ENCODE results near the gene WDR70. TPM values are rescaled to one million over a fixed set of nuclear protein-coding genes. Genes with fewer than 3 reads are reported as not detected.
"Not testable (repeated sequence)": the region's sequence is repeated elsewhere in the genome, so short reads cannot be mapped to it uniquely, and the experiment has no call there.

The WDR70 gene
- total RNA-seq, 3 donors from 2014 or later (not counting 1 experiment from before 2014, with no cell fraction given), result 36.3 to 47.0 (median 41.3) TPM

DNA sequence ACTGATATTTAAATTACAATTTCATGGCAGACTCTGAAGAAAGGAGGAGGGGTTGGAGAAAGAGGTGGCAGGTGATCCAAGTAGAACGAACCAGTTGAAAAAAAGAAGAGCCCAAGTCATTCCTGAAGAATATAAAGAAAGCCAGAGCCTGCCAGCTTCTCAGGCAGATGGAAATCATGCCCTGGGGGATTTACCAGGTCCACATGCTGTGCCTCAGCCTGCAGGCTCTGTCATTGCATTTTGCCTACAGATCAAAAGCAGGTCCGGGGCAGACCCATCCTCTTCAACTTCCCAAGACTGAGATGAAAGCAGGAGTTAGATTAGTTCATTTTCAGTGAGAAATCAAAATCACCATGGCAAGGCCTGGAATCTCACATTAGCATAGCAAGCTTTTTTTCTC lies 412.2 kb downstream of the WDR70 start:
- Mint-ChIP-seq H3K4me1 (no peaks in the 10 kb centered on the region), H3K27ac (no peak overlapping the region), H3K9me3 (peaks cover 5 to 8% of the 10 kb centered on the region in 2 donors), H3K4me3 (no peak overlapping the region), H3K27me3 (ENCODE audit: low read depth in 2 of 2) (peaks cover 7 to 19% of the 10 kb centered on the region in 2 donors), H3K36me3 (peaks cover 13% of the 10 kb centered on the region)
- TF ChIP-seq, protein P1, sequence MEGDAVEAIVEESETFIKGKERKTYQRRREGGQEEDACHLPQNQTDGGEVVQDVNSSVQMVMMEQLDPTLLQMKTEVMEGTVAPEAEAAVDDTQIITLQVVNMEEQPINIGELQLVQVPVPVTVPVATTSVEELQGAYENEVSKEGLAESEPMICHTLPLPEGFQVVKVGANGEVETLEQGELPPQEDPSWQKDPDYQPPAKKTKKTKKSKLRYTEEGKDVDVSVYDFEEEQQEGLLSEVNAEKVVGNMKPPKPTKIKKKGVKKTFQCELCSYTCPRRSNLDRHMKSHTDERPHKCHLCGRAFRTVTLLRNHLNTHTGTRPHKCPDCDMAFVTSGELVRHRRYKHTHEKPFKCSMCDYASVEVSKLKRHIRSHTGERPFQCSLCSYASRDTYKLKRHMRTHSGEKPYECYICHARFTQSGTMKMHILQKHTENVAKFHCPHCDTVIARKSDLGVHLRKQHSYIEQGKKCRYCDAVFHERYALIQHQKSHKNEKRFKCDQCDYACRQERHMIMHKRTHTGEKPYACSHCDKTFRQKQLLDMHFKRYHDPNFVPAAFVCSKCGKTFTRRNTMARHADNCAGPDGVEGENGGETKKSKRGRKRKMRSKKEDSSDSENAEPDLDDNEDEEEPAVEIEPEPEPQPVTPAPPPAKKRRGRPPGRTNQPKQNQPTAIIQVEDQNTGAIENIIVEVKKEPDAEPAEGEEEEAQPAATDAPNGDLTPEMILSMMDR (IDR thresholded peaks at IDR 0.05), result no peak
- H3K9me3 ChIP-seq (ENCODE audit: control insufficient read depth, insufficient read depth, low read length), result no peaks in the 10 kb centered on the region
- intact Hi-C loops (cut with micrococcal nuclease), result no loop called here
- WGBS (ENCODE audit: insufficient coverage), result 75% methylated on average over 2 of the region's 2 CpGs
- ATAC-seq, result no peak
- no peaks in the 10 kb centered on the region for H3K36me3 ChIP-seq (ENCODE audit: control insufficient read depth, insufficient read depth, low read length)
- H3K27me3 ChIP-seq (ENCODE audit: control insufficient read depth, insufficient read depth, low read length), result no peaks in the 10 kb centered on the region
- DNase-seq, result no peak
- H3K27ac ChIP-seq (ENCODE audit: low read length), result no peak overlapping the region
- no peak overlapping the region for H3K4me3 ChIP-seq (ENCODE audit: low read length)
- H3K4me1 ChIP-seq (ENCODE audit: control insufficient read depth, insufficient read depth, low read length), result no peaks in the 10 kb centered on the region

DNA sequence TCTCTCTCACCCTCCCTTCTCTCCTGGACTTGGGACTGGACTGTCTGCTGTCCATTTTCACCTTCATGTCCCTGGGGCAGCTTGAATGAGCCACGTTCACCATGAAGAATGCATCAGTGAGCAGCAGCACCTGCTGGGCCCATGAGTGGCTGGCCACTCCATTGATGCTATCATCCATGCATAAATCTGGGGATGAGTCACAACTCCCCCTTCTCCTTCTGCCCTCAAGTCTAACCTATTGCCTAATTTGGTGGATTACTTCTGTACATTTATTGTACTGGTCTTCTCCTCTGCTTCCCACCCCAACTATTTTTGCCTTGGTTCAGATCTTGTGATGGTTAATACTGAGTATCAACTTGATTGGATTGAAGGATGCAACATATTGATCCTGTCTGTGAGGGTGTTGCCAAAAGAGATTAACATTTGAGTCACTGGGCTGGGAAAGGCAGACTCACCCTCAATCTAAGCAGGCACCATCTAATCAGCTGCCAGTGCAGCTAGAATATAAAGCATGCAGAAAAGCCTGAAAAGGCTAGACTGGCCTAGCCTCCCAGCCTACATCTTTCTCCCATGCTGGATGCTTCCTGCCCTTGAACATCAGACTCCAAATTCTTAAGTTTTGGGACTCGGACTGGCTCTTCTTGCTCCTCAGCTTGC lies 414.0 kb downstream of the WDR70 start:
- DNase-seq (no peak), ATAC-seq (no peak)
- Histone ChIP-seq H3K9me3 (ENCODE audit: control insufficient read depth, insufficient read depth, low read length) (no peaks in the 10 kb centered on the region), H3K4me1 (ENCODE audit: control insufficient read depth, insufficient read depth, low read length) (no peaks in the 10 kb centered on the region), H3K27ac (ENCODE audit: low read length) (no peak overlapping the region), H3K36me3 (ENCODE audit: control insufficient read depth, insufficient read depth, low read length) (no peaks in the 10 kb centered on the region), H3K4me3 (ENCODE audit: low read length) (no peak overlapping the region), H3K27me3 (ENCODE audit: control insufficient read depth, insufficient read depth, low read length) (no peaks in the 10 kb centered on the region)
- TF ChIP-seq, protein P1 (IDR thresholded peaks at IDR 0.05), result no peak
- Mint-ChIP-seq H3K27ac (no peak overlapping the region), H3K4me3 (no peak overlapping the region), H3K27me3 (ENCODE audit: low read depth in 2 of 2) (peaks cover 7 to 19% of the 10 kb centered on the region in 2 donors), H3K4me1 (no peaks in the 10 kb centered on the region), H3K36me3 (peaks cover 13% of the 10 kb centered on the region), H3K9me3 (peaks cover 5 to 11% of the 10 kb centered on the region in 2 donors)
- intact Hi-C loops (cut with micrococcal nuclease), result no loop called here
- WGBS (ENCODE audit: insufficient coverage), result 75% methylated on average over 1 of the region's 2 CpGs

DNA sequence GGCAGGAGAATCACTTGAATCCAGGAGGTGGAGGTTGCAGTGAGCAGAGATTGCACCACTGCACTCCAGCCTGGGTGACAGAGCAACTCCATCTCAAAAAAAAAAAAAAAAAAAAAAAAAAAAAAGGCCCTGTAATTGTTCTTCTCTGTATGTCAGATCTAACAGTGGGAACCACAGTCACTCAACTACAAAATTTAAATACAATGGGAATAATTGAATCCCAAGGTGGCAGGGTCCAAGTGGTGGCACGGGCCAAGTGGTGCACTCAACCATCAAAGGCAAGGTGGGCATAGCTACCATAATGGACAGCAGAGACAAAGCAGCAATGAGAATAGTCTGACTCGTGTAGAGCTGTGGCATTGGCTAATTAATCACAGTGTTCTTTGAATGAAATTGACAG lies 416.2 kb downstream of the WDR70 start:
- H3K27ac Mint-ChIP-seq; H3K27me3 ChIP-seq (ENCODE audit: control insufficient read depth, insufficient read depth, low read length); H3K4me1 ChIP-seq (ENCODE audit: control insufficient read depth, insufficient read depth, low read length); H3K9me3 ChIP-seq (ENCODE audit: control insufficient read depth, insufficient read depth, low read length); H3K4me3 ChIP-seq (ENCODE audit: low read length); DNase-seq; H3K36me3 ChIP-seq (ENCODE audit: control insufficient read depth, insufficient read depth, low read length); ATAC-seq; H3K4me3 Mint-ChIP-seq; H3K27ac ChIP-seq (ENCODE audit: low read length); intact Hi-C loops (cut with micrococcal nuclease); H3K4me1 Mint-ChIP-seq: not testable (repeated sequence)
- Mint-ChIP-seq H3K36me3 (peaks cover 13% of the 10 kb centered on the region), H3K9me3 (peaks cover 5 to 12% of the 10 kb centered on the region in 2 donors), H3K27me3 (ENCODE audit: low read depth in 2 of 2) (peaks cover 6 to 19% of the 10 kb centered on the region in 2 donors)
- 75% methylated on average over 2 of the region's 2 CpGs for WGBS (ENCODE audit: insufficient coverage)

DNA sequence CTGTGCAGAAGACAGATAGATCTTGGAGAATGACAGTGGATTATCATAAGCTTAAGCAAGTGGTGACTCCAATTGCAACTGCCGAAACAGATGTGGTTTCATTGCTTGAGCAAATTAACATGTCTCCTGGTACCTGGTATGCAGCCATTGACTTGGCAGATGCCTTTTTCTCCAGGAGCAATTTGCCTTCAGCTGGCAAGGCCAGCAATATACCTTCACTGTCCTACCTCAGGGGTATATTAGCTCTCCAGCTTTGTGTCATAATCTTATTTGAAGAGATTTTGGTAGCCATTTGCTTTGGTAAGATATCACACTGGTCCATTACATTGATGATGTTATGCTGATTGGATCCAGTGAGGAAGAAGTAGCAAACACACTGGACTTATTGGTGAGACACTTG lies 417.3 kb downstream of the WDR70 start:
- H3K9me3 ChIP-seq (ENCODE audit: control insufficient read depth, insufficient read depth, low read length); H3K4me1 Mint-ChIP-seq; H3K27ac ChIP-seq (ENCODE audit: low read length); H3K4me1 ChIP-seq (ENCODE audit: control insufficient read depth, insufficient read depth, low read length); H3K27me3 ChIP-seq (ENCODE audit: control insufficient read depth, insufficient read depth, low read length); intact Hi-C loops (cut with micrococcal nuclease); H3K36me3 ChIP-seq (ENCODE audit: control insufficient read depth, insufficient read depth, low read length); H3K4me3 ChIP-seq (ENCODE audit: low read length); H3K27ac Mint-ChIP-seq; H3K4me3 Mint-ChIP-seq; DNase-seq; ATAC-seq: not testable (repeated sequence)
- Mint-ChIP-seq H3K9me3 (peaks cover 5 to 14% of the 10 kb centered on the region in 2 donors), H3K36me3 (peaks cover 13% of the 10 kb centered on the region), H3K27me3 (ENCODE audit: low read depth in 2 of 2) (peaks cover 6 to 19% of the 10 kb centered on the region in 2 donors)
- WGBS (ENCODE audit: insufficient coverage), result 97% methylated on average over 1 of the region's 1 CpG
